ENCODE data around the gene UTS2R. TPM values are rescaled to one million over a fixed set of nuclear protein-coding genes. Genes with fewer than 3 reads are reported as not detected.

UTS2R gene
- total RNA-seq, result not detected in 2 replicates

GRCh38 chr17:82371333-82372248 lies at the start of gene UTS2R:
Gene UTS2R (plus strand): TSS chr17:82371765. CDS start chr17:82374325, 2,560 bp downstream.

DNA sequence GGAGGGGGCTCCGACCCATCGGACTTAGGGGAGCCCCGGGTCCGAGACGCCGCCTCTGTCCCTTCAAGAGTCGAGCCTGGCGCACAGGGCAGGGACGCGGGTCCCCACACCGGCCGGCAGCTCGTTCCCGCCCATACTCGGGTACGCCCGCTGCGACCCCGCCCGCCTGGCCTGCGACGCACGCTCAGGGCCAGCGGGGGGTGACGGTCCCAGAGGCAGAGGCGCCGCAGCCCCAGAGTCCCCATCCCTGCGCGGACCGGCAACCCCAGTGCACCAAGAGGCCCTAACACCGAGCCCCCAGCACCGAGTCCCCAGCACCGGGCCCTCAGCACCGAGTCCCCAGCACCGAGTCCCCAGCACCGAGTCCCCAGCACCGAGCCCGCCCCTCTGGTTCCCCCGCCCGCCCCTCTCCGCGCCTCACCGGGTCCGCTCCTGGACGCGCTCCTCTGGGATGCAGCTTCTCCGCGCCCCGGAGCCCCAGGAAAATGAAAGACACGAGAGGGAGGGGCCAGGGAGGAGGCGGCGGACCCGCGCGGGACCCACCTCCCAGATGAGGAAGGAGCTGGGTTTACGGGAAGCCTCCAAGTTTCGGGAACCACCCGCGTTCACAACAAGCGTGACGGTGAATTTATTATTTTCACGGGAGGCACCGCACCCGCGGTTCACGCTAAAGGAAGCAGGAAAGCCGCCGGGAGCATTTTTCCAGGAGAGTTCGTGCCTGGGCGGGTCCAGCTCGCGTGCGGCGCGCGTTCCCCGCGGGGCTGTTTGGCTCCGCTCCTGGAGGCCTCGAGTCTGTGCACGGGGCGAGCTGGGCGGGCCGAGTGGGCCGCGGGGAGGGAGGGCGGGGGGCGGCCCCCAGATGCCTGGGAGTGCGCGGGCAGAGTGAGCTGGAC lies 38.0 kb upstream of the UTS2R start, which contains the start of gene SECTM1:
Gene SECTM1 (minus strand): TSS at position 488 of the 893 bp plus-strand sequence. CDS start 6,526 bp downstream, outside the sequence.

GRCh38 chr17:82358465-82359350 lies 12.9 kb upstream of the UTS2R start, which contains the start of gene TEX19:
Gene TEX19 (plus strand): TSS chr17:82359247. CDS start chr17:82362151, 2,904 bp downstream.

DNA sequence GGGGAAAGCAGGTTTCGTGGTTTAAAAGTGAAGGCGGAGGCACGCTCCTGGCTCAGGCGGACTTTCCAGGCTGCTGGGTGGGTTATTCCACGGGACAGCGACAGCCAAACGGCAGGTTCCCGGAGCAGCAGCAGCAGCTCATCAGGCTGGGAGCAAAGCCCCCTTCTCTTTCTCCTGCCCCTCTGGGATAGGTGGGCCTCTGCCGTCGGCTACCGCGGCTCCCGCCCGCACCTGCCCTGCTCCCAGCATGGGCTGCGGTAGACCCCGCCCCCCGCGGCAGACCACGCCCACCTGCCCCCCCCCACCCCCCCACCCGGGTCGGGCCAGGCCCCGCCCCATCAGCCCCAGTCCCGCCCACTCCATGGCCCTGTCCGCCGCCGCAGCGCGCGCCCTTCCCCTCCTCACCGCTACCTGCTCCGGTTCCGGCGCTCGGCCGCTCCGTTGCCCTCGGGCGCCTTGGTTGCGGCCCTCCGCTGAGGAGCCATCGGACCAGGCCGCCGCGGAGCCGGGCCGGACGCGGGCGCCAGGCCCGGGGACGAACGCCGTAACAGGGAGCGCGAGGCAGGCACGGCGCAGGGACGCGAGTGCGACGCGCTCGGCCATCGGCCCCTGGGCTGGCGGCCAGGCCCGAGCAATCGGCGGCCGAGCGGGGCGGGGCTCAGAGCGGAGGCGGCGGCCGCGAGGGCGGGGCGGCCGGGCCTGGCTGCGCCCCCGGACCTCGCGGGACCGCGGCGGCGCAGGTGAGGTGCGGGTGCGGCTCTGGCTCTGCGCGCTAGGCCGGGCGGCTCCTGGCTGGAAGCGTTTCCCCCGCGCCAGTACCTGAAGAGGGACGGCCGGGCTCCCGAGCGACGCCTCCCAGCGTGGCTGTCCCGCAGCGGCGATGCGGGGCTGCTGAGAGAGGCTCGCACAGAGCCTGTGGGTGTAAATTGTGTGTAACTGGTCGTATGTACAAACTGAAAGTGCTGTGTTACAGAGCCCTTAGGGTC lies 46.7 kb downstream of the UTS2R start, which contains the start of the genes HEXD and OGFOD3:
Gene HEXD (plus strand): TSS at position 347 of the 986 bp plus-strand sequence. CDS start 1,453 bp downstream, outside the sequence.
Gene OGFOD3 (minus strand): TSS at position 586 of the 986 bp plus-strand sequence. CDS start 101 bp downstream, at position 485.

Other genes with a start within 250 kb of the UTS2R start
- 20.8 and 27.4 TPM in 2 replicates for gene CCDC57, start 158.9 kb upstream of the UTS2R start, total RNA-seq
- gene SLC16A3, start 142.7 kb upstream of the UTS2R start, total RNA-seq, result 359 and 382 TPM in 2 replicates
- 52.6 and 63.6 TPM in 2 replicates for gene CSNK1D, start 98.1 kb upstream of the UTS2R start, total RNA-seq
- 0.30 TPM in 1 of 2 replicates, not detected in the other for gene CD7, start 54.2 kb upstream of the UTS2R start, total RNA-seq
- 1.2 TPM in 1 of 2 replicates, not detected in the other for gene SECTM1, start 38.0 kb upstream of the UTS2R start, total RNA-seq
- gene TEX19, start 12.5 kb upstream of the UTS2R start, total RNA-seq, result not detected in 2 replicates
- gene HEXD, start 46.6 kb downstream of the UTS2R start, total RNA-seq, result 7.8 and 8.9 TPM in 2 replicates
- gene OGFOD3, start 46.8 kb downstream of the UTS2R start, total RNA-seq, result 37.9 and 38.9 TPM in 2 replicates
- gene CYBC1, start 79.0 kb downstream of the UTS2R start, total RNA-seq, result 55.5 and 72.6 TPM in 2 replicates
- gene NARF, start 87.0 kb downstream of the UTS2R start, total RNA-seq, result 44.2 and 44.6 TPM in 2 replicates
- gene FOXK2, start 148.0 kb downstream of the UTS2R start, total RNA-seq, result 24.6 and 35.0 TPM in 2 replicates

All from smooth muscle cell of the umbilical artery (primary cell).